IPS-18c (cell line): ENCODE data around the gene BBLN.

Source experiments
- H3K4me3 ChIP-seq: 2 replicates; pipeline ENCODE4 v1.7.0; 2013; ENCODE audit warnings: low read depth, mild to moderate bottlenecking, low read length, moderate library complexity; ENCODE audit not compliant: insufficient read depth
- H3K9me3 ChIP-seq: one replicate; pipeline ENCODE4 v1.6.1; 2013; ENCODE audit warnings: mild to moderate bottlenecking, low read length, moderate library complexity; ENCODE audit not compliant: control insufficient read depth, insufficient read depth

The BBLN gene

GRCh38 chr9:128136816-128137793 lies 23.0 kb upstream of the BBLN start:
- Histone ChIP-seq H3K9me3 (no peaks in the 10 kb centered on the region), H3K4me3 (no peak overlapping the region)

GRCh38 chr9:128138001-128138400 lies 22.1 kb upstream of the BBLN start:
- H3K4me3 ChIP-seq, result no peak overlapping the region

GRCh38 chr9:128139621-128140020 lies 20.4 kb upstream of the BBLN start:
- Histone ChIP-seq H3K4me3 (no peak overlapping the region), H3K9me3 (no peaks in the 10 kb centered on the region)

More at GRCh38 chr9:128138001-128138400, 22.1 kb upstream of the BBLN start:
- no peaks in the 10 kb centered on the region for H3K9me3 ChIP-seq

- H3K9me3 ChIP-seq, result no peaks in the 10 kb centered on the region
Measured at GRCh38 chr9:128141604-128142003, 18.5 kb upstream of the BBLN start.

GRCh38 chr9:128142061-128142460 lies 18.0 kb upstream of the BBLN start:
- Histone ChIP-seq H3K4me3 (no peak overlapping the region), H3K9me3 (no peaks in the 10 kb centered on the region)

More at GRCh38 chr9:128141604-128142003, 18.5 kb upstream of the BBLN start:
- no peak overlapping the region for H3K4me3 ChIP-seq

- Histone ChIP-seq H3K4me3 (no peak overlapping the region), H3K9me3 (no peaks in the 10 kb centered on the region)
Measured at GRCh38 chr9:128142596-128142995, 17.5 kb upstream of the BBLN start.

GRCh38 chr9:128143525-128144238 lies 16.4 kb upstream of the BBLN start:
- no peaks in the 10 kb centered on the region for H3K9me3 ChIP-seq
- H3K4me3 ChIP-seq, result no peak overlapping the region

- no peak overlapping the region for H3K4me3 ChIP-seq
- no peaks in the 10 kb centered on the region for H3K9me3 ChIP-seq
Measured at GRCh38 chr9:128144239-128145181, 15.6 kb upstream of the BBLN start.

GRCh38 chr9:128145536-128145935 lies 14.5 kb upstream of the BBLN start:
- no peak overlapping the region for H3K4me3 ChIP-seq

GRCh38 chr9:128145951-128146351 lies 14.1 kb upstream of the BBLN start:
- H3K4me3 ChIP-seq, result no peak overlapping the region
- no peaks in the 10 kb centered on the region for H3K9me3 ChIP-seq

More at GRCh38 chr9:128145536-128145935, 14.5 kb upstream of the BBLN start:
- no peaks in the 10 kb centered on the region for H3K9me3 ChIP-seq

GRCh38 chr9:128146591-128147120 lies 13.4 kb upstream of the BBLN start:
- no peaks in the 10 kb centered on the region for H3K9me3 ChIP-seq
- H3K4me3 ChIP-seq, result no peak overlapping the region

- Histone ChIP-seq H3K9me3 (no peaks in the 10 kb centered on the region), H3K4me3 (no peak overlapping the region)
Measured at GRCh38 chr9:128148509-128149000, 11.5 kb upstream of the BBLN start.

GRCh38 chr9:128149001-128149701 lies 10.9 kb upstream of the BBLN start, which contains the start of gene LCN2:
Gene LCN2 (plus strand): TSS chr9:128149453. CDS start chr9:128149526, 73 bp downstream.
- no peaks in the 10 kb centered on the region for H3K9me3 ChIP-seq
- no peak within 1 kb of the TSS for H3K4me3 ChIP-seq

GRCh38 chr9:128149951-128150593 lies 10.0 kb upstream of the BBLN start:
- H3K4me3 ChIP-seq, result no peak overlapping the region
- no peaks in the 10 kb centered on the region for H3K9me3 ChIP-seq

GRCh38 chr9:128150594-128151308 lies 9.3 kb upstream of the BBLN start:
- Histone ChIP-seq H3K9me3 (no peaks in the 10 kb centered on the region), H3K4me3 (no peak overlapping the region)
